ENCODE results near the gene DOCK1.
"Not testable (repeated sequence)": the region's sequence is repeated elsewhere in the genome, so short reads cannot be mapped to it uniquely, and the experiment has no call there.

DOCK1 gene

DNA sequence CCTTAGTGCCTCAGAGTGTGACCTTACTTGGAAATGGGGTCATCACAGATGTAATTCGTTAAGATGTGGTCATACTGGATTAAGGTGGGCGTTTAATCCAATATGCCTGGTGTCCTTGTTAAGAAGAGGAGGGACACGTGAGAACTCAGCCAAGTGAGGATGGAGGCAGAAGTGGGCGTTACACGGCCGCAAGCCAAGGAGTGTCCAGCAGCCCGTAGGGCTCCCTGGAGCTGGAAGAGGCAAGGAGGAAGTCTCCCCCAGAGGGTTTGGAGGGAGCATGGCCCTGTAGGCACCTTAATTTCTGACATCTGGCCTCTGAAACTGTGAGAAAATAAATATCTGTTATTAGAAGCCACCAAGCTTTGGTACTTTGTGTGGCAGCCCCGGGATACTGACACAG lies 21.3 kb downstream of the DOCK1 start:
- no peak for DNase-seq

DNA sequence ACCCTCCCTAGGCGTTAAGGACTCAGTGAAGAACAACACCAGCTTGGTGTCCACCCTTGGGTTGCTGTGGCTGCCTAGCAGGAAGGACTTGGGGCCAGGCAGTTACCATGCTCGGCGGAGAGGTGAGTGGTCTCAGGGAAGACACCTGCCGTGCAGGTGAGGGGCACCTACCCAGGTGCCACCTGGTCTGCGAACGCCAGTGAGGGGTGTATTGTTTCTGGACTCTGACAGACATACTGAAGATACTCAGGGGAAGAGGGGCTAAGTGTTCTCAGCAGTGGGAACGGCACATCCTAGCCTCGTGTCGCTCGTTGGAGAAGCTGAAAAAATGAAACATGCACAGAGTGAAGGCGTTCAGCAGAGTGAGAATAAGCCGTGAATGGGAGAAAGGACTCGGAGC lies 22.6 kb downstream of the DOCK1 start:
- no peak for DNase-seq

DNA sequence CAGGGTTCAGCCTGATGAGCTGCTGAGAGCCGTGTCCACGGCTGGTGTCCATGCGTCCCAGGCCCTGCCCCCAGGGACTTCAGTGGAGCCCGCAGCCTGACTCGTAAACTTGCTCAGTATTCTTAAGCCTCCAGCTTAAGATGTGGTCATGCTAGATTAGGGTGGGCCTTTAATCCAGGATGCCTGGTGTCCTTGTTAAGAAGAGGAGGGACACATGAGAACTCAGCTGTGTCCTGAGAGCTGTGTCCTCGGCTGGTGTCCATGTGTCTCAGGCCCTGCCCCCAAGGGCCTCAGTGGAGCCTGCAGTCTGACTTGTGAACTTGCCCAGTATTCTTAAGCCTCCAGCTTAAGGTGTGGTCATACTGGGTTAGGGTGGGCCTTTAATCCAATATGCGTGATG lies 23.0 kb downstream of the DOCK1 start:
- no peak for DNase-seq

DNA sequence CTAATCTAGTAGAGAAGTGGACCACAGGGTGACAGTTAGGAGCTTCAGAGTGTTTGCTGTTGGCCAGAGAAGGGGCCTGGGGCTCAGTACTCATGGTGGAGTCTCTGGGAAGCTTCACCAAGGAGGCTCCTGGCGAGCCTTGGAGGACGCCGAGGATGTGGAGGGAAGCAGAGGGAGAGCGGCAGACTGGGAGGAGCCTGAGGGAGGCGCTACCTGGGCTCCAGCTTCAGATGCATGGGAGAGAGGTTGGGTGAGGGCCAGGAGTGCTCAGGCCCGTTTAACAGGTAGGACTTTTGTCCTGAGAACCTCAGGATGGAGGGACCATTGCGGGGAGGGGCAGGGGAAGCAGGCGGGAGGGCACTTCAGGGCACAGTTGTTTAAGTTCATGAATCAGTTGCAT lies 24.2 kb downstream of the DOCK1 start:
- DNase-seq = no peak

DNA sequence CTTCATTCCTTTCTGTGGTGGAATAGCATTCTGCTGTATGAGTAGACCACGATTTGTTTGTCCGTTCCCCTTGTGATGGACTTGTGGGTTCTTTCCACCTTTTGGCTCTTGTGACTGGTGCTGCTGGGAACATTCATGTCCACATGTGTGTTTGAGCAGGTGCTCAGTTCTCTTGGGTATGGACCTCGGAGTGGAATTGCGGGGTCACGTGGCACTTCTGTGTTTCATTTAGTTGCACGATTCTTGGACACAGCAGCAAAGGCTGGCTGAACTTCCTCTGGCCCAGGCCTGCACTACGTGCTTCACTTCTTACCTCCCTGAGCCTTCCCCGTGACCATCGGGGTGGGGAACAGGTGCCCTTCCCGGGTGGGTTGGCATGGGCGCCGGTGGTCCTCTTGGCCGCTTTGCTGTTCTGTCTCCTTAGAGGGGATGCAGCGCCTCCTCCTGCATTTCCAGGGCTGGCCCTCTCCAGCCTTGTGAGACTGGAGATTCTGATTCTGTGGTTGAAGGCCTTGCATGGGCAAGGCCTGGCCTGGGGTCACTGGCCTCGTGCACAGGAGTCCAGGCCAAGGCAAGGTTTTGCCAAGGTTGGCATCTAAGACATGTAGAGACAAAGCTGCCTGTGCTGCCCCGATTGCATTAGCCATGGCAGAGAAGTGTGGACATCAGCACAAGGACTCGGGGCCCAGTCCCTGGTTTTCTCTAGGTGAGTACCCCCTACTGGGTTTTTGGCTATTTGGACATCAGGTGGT lies 25.1 kb downstream of the DOCK1 start:
- peak in 1 of 6 experiments; percentile 3 for DNase-seq

DNA sequence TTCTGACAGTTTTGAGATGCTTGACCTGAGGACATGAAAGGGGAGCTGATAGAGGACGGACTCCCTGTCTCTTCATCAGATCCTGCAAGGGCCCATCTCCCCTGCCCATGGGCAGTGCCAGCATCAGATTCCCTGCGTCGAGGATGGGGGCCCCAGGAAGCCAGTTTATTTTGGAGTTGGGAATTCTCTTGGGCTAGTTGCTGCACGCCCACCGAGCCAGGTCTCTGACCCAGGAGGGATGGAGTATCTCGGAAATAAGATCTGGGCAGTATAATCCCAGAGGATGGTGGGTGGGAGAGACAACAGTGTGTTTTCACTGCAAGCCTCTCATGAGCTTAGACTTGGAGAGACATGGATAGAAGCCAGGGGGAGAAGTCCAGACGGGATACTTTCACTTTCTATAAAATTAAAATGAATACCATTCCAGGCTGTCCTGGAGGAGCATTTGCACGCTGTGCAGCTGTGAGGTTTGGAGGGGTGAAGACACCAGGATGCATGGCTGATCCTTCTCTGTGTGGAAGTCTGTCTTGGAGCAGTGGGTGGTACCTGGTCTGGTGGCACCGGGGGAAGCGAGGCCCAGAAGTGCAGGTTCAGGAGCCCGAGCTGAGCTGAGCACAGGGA lies 25.8 kb downstream of the DOCK1 start:
- DNase-seq = no peak

DNA sequence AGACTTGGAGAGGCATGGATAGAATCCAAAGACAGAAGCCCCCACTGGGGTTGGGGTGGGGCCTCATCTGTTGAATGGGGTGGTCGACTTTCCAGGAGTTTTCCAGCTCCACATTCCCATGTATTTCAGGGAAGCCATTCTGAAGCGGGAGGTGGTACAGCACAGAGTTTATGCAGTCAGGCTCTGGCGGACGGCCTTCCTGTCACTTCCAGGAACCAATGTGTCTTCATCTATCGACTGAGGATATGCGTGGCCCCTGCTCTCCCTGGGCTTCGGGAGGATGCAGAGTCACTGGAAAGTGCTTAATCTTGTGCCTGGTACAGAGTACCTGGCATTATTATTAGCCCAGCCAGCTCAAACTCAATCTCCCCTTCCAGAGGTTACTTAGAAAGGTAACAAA lies 26.3 kb downstream of the DOCK1 start:
- DNase-seq = no peak

DNA sequence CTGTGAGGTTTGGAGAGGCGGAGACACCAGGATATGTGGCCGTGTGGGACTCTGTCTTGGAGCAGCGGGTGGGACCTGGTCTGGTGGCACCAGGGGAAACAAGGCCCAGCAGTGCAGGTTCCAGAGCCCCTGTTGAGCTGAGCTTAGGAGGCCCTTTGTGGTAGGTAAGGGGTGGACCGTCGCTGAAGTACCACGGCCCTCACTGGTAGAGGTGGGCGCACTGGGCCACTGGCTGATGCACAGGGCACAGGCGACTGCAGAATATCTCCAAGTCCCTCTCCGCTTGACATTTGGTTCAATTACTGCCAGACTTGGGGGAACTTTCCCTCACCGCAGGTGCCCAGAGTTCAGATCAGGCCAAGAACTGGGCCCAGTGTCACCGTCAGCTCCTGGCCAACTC lies 27.3 kb downstream of the DOCK1 start:
- no peak for DNase-seq

DNA sequence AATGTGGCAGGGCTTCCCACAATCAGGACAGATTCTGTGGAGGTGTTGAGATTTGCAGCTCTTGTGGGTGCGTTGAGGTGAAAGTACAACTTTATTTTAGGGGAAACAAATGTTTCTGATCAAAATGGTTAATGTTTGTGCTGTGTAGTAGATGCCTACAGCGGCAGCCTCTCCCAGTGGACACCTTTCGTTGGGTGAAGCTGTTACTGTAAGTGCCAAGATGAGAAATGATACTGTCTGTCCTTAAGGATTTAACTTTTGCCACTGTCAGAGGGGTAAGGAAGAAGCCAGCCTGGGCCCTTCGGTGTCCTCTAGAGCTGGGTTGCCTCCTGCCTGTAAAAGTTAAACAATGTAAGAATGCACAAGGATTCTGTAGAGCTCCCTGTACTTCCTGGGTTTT lies 27.9 kb downstream of the DOCK1 start:
- DNase-seq = no peak

DNA sequence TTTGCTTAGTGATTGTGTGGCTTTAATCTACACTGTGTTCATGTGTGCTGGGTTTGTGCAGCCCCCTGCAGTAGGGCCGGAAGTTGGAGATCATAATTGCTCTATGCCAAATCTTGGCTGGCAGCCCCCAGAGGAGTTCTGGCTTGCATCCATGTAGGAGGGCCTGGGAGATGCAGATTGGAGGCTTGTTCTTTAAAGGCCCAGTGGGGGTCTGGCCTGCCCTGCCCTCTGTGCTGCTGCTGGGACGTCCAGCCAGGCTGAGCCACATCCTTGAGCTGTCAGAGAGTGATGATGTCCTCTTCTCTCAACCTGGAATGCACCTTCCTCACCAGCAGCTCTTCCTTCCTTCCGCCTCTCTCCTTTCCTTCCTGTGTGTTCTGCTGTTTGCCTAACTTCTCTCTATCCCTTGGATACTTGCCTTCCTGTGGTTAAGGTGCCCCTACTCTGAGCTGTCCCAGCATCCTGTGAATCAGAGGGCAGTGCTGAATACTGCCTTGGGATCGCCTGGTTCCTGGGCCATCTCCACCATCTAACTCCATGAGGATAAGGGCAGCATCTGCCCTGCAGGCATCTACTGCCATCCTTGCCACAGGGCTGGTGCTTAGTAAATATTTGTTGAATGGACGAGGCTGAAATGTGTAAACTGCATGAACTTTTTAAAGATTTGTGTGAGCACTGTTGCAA lies 30.2 kb downstream of the DOCK1 start:
- no peak for DNase-seq

DNA sequence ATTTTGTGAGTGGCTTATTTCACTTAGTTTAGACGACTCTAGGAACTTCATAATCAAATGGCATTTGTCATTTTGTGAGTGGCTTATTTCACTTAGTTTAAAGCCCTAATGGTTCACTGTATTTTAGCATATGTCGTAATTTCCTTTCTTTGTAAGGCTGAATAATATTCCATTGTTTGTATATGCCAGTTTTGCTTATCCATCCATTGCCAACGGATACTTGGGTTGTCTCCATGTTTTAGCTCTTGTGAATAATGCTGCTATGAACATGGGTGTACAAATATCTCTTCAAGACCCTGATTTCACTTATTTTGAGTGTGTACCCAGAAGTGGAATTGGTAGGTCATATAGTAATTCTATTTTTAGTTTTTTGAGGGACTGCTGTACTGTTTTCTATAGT lies 31.8 kb downstream of the DOCK1 start:
- no peak for DNase-seq

DNA sequence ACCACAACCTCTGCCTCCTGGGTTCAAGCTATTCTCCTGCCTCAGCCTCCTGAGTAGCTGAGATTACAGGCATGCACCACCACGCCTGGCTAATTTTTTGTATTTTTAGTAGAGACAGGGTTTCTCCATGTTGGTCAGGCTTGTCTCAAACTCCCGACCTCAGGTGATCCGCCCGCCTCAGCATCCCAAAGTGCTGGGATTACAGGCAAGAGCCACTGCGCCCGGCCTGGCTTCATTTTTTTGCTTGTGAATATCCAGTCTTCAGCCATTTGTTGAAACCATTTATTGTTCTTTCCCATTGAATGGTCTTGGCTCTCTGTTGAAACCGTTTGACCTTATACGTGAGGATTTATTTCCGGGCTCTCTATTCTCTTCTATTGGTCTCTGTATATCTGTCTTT lies 32.9 kb downstream of the DOCK1 start:
- DNase-seq = not testable (repeated sequence)

DNA sequence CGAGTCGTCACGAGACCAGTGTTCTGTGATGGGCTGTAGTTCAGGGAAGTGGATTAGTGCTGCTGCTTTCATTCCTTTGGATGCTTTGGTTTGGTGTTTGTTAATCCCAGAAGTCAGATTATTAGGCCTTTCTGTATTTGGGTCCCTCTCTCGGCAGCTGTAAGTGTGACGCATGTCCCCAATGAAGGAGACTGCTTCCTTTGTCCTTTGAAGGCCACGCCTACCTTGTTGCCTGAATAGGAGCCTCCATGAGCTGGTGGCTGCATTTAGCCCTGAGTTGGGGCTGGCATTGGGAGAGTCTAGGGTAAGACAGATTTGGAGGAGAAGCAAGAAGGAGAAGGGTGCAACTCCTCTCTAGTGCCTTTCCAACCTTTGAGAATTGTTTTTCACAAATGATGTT lies 34.5 kb downstream of the DOCK1 start:
- DNase-seq = no peak

DNA sequence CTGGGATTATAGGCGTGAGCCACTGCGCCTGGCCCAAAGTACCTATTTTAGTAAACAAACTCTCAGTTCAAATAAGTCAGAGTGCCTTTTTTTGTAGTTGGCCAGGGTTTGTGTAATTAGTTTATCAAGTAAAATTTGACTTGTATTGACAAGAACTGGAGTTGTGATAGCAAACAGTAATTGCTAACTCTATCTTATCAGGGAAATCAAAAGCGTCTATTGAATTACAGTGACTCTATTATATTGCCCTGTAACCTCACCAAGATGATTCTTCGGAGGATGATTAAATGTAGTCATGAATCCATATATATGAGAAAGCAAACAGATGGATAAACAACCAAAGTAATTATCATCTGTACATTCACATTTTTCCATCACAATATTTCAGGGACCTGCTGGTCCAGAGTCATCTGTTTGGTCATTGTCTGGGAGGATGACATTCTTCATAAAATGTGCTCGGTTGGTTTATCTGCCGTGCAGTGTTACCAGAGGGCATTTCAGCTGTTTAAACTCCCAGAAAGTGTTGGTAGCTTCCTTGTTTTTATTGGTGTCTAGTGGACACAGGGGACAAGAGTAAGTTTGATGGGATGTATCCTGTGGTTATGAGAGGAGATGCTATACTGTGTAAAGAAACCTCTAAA lies 35.6 kb downstream of the DOCK1 start:
- DNase-seq = no peak

DNA sequence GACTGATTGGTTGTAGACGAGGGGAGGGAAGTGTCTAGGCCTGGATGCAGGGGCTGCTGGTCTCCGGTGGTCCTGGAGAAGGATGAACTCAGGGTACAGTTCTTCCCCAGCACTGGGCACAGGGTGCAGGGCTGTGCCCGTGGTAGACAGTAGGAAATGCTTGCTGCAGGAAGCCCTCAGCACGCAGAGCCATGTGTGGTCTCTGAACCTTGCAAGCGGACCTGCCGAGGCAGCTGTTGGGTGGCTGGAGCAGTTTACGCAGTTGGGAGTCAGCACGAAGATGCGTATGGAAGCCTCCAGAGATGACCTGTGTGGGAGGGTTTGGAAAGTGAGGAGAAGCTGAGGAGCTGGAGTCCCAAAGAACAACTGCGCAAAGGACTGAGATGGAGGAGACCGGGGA lies 39.0 kb downstream of the DOCK1 start:
- DNase-seq = no peak

DNA sequence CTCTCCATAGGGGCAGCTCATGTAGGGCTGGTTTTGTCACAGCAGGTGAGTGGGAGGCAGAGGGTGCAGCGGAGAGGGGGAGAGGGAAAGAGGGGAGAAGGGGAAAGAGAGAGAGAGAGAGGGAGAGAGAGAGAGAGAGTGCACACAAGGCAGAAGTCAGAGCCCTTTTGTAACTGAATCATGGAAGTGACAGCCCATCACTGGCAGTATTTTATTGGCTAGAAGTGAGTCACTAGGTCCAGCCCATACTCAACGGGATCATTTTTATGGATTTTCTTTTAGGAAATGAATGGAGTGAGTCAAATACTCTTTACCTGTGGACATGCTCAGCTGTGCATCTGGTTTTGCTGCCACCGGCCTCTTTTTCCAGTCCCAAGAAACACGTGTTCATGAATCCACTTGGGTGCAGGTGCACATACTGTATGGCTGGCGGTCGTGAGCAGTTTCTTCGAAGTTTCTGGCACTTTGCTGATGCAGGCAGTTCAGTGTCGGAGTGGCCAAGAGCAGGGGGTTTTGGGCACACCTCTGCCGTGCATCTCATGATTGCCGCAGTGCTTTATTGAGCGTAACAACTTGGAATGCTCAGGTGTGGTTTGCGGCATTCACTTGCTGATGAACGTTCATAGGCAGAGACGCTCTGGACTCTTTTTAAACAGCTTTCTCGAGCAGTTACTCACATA lies 40.3 kb downstream of the DOCK1 start:
- DNase-seq = no peak

DNA sequence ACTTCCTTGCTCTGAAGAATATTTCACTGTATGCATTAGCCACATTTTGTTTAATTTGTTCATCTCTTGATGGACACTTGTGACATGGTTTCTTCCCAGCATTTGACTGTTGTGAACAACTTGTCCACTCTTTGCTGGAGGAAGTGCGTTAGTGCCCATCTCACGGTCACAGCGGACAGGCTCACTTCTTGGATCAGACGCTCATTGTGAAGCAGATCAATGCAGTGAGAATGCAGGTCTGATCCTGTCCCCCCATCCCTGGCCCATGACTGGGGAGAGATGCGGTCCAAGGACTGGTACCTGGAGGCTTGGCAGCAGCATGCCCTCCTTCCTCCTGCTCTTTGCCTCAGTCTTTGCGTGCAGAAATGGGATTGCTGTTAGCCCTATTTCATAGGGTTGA lies 41.5 kb downstream of the DOCK1 start:
- DNase-seq = no peak

DNA sequence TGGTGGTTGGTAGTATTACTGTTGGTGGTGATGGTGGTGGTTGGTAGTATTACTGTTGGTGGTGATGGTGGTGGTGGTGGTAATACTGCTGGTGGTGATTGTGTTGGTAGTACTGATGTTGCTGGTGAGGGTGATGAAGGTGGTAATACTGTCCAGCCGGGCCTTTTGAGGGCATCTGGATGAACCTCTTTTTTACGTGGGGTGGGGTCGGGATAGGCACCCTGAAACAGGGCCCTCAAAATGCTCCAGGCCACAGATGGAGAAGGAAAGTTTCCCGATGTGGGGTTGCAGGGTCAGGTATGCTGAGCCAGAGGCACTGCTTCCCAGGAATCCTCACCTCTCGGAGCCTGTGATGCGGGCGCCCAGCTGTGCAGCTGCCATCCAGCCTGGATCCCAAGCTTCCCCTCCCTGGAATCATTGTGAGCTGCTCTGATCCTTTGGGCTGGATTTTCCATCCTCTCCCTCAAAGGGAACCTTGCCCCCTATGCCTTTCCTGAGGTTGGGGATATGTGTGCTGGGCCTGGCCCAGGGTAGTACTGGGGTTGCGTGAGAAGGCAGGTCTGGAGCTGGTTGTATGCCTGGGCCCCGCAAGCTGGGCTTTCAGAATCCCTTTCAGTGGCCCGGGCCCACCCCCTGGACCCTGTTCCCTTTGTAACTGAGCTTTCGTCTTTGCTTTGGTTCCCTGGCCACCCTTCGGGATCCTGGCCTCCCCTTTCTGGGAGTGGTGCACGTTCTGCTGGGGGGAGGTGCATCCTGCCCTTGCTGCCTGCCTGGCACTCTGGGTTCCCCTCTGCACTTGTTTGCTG lies 43.3 kb downstream of the DOCK1 start:
- no peak for DNase-seq

DNA sequence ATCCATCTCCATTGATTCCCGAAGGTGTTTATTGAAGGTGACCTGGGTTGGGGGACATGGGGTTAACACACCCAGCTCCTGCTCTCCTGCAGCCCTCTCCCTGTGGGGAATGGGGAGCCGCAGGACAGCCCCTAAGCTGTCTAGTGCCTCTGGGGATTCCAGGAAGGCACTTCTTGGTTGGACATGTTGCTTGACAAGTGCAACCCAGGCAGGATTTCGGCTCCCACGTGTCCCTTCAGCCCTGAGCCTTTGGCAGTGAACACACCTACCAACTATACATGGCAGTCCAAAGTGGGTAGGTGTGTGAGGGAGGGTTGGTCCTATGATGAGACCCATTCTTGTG lies 43.9 kb downstream of the DOCK1 start:
- no peak for DNase-seq

DNA sequence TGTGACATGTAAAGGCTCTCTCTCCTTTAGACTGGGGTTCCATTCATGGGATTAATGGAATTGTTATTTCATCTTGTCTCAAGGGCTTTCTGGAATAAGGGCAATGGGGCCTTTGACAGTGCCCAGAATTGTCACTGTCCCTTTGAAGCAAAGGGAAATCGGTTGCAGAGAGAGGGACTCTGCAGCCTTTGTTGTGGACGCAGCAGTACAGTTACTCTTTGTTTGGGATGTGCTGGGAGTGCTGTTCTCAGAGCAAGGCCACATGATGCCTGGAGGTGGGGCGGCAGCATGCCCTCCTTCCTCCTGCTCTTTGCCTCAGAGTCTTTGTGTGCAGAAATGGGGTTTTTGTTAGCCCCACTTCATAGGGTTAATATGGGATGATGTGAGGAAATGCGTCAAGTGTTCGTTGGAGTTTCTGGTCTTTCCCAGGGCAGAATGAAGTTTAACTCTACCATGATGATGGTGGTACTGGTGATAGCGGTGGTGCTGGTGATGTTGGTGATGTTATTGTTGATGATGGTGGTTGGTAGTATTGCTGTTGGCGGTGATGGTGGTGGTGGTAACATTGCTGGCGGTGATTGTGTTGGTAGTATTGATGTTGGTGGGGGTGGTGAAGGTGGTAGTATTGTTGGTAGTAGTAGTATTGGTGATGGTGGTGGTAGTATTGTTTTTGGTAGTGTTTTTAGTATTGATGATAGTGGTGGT lies 45.3 kb downstream of the DOCK1 start:
- no peak for DNase-seq

DNA sequence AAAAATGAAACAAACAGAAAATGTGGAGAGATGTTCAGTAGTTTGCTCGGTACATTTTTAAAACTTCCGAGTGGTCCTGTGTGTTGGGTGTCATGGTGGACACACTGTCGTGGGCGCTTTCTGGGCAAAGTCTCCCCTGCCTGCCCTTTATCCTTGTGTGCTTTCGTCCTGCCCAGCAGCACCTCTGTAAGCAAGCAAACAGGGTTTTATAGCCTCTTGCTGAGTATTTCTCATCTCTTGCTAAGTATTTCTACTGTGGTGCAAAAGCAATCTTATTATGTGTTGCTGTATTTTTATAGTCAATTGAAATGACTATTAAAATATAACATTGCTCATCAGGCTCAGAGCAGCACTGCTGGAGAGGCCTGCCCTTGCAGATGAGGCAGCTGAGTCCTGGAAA lies 48.7 kb downstream of the DOCK1 start:
- DNase-seq = no peak

DNA sequence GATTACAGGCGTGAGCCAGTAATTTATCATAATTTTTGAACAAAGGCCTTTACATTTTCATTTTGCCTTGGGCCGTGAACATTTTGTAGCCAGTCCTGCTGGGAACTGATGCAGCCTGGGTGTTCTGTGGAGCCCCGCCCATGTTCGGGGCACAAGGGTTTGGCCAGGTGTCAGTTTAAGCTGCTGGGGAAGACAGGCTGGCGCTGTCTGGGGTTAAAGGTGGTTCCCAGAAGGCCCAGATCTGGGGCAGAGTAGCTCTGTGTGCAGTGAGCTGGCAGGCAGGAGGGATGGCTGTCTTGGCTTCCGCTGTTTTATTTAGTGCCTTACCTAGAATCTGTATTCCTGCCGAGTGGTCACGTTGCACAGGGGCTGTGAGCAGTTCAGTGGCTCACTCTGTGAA lies 50.2 kb downstream of the DOCK1 start:
- DNase-seq = no peak
